Right lobe of liver (tissue), 4 donors: Measurements from ENCODE around the gene DZIP1.

Experiments
- CTCF ChIP-seq, 4 donors: fragments of 200-600 bp in 3 of 4; fragments of 450-650 bp in 1 of 4; IDR thresholded peaks; one replicate each; pipeline versions ENCODE4 v1.5.1 to v1.8.0; 2016 to 2022; ENCODE audit warnings: antibody characterized with exemption in 4 of 4, mild to moderate bottlenecking in 2 of 4
- POLR2A ChIP-seq: fragments of 450-650 bp; IDR thresholded peaks from one replicate; pipeline ENCODE4 v1.6.1; 2017; ENCODE audit warnings: antibody characterized with exemption, mild to moderate bottlenecking
- donor health status: DM: no; HTN: no; CAD: no.
- donor health status: DM: no; HTN: no; CAD: no.
- donor health status: DM: no; HTN: yes; CAD: no.

GRCh38 chr13:95636853-95637252 is 7.7 kb downstream of the DZIP1 start:
- no peak for TF ChIP-seq POLR2A
- TF ChIP-seq CTCF (IDR thresholded peaks at IDR 0.05): no peak
